Pons (tissue), 1 donor: ENCODE data around the gene OSBPL10.

ENCODE experiments used
- DNase-seq: peaks from one replicate; pipeline ENCODE4 v3.0.0-alpha.2; 2016; ENCODE audit warnings: low spot score

Gene OSBPL10

GRCh38 chr3:31848163-31848818 lies 132.8 kb downstream of the OSBPL10 start:
- no peak for DNase-seq

GRCh38 chr3:31847760-31848159 lies 133.3 kb downstream of the OSBPL10 start:
- no peak for DNase-seq

GRCh38 chr3:31841515-31841914 lies 139.5 kb downstream of the OSBPL10 start:
- DNase-seq = no peak

- no peak for DNase-seq
Observed at GRCh38 chr3:31840252-31840651, 140.8 kb downstream of the OSBPL10 start.

- DNase-seq = no peak
Observed at GRCh38 chr3:31839144-31839917, 141.7 kb downstream of the OSBPL10 start.

- no peak for DNase-seq
Observed at GRCh38 chr3:31836131-31837075, 144.7 kb downstream of the OSBPL10 start.

- DNase-seq = no peak
Observed at GRCh38 chr3:31833391-31834190, 147.5 kb downstream of the OSBPL10 start.

- no peak for DNase-seq
Observed at GRCh38 chr3:31832551-31832950, 148.5 kb downstream of the OSBPL10 start.

GRCh38 chr3:31831591-31831990 lies 149.5 kb downstream of the OSBPL10 start:
- DNase-seq = no peak

GRCh38 chr3:31829826-31830426 lies 151.1 kb downstream of the OSBPL10 start:
- DNase-seq = no peak

- no peak for DNase-seq
Observed at GRCh38 chr3:31829010-31829409, 152.1 kb downstream of the OSBPL10 start.

- no peak for DNase-seq
Observed at GRCh38 chr3:31828007-31828406, 153.1 kb downstream of the OSBPL10 start.

GRCh38 chr3:31823184-31823583 lies 157.9 kb downstream of the OSBPL10 start:
- DNase-seq = no peak

- DNase-seq = no peak
Observed at GRCh38 chr3:31821118-31821517, 159.9 kb downstream of the OSBPL10 start.

GRCh38 chr3:31819441-31819840 lies 161.6 kb downstream of the OSBPL10 start:
- no peak for DNase-seq

GRCh38 chr3:31817411-31817966 lies 163.6 kb downstream of the OSBPL10 start:
- no peak for DNase-seq

GRCh38 chr3:31815631-31816440 lies 165.2 kb downstream of the OSBPL10 start:
- DNase-seq = no peak

GRCh38 chr3:31815006-31815405 lies 166.1 kb downstream of the OSBPL10 start:
- no peak for DNase-seq

- no peak for DNase-seq
Observed at GRCh38 chr3:31813686-31814085, 167.4 kb downstream of the OSBPL10 start.

- no peak for DNase-seq
Observed at GRCh38 chr3:31813197-31813596, 167.9 kb downstream of the OSBPL10 start.
